ENCODE measurements around the gene CNTN4.

DNA sequence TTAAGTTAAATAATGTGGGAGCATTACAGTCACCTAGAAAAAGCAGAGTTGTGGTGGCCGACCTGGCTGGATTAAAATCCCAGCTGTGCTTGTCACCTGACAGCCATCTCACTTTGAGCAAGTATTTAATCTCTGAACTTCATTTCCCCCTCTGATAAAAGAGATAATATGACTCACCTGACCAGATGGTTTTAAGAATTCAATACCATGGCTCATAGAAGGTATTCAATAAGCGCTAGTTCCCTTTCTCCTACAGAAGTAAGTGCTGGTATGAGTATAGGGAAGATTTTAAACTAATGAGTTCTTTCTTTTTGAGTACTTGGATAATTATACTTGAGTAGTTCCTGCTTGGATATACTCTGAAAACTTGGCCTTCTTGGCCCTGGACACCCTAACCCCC lies 686.0 kb downstream of the CNTN4 start:
- TF ChIP-seq, protein P1, sequence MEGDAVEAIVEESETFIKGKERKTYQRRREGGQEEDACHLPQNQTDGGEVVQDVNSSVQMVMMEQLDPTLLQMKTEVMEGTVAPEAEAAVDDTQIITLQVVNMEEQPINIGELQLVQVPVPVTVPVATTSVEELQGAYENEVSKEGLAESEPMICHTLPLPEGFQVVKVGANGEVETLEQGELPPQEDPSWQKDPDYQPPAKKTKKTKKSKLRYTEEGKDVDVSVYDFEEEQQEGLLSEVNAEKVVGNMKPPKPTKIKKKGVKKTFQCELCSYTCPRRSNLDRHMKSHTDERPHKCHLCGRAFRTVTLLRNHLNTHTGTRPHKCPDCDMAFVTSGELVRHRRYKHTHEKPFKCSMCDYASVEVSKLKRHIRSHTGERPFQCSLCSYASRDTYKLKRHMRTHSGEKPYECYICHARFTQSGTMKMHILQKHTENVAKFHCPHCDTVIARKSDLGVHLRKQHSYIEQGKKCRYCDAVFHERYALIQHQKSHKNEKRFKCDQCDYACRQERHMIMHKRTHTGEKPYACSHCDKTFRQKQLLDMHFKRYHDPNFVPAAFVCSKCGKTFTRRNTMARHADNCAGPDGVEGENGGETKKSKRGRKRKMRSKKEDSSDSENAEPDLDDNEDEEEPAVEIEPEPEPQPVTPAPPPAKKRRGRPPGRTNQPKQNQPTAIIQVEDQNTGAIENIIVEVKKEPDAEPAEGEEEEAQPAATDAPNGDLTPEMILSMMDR (IDR thresholded peaks at IDR 0.05 in 8 of 11, conservative IDR thresholded peaks at IDR 0.05 in 3 of 11): no peak
- TF ChIP-seq POLR2AphosphoS5 (IDR thresholded peaks at IDR 0.05): no peak

All from spleen (tissue), 7 donors.